Neutrophil (primary cell): ENCODE data around the gene TOX4.

Experiments used
- H3K27ac ChIP-seq: fragments of 200-600 bp; sonication (generic); 2 replicates; pipeline ENCODE4 v1.5.1; 2016; ENCODE audit warnings: mild to moderate bottlenecking, moderate library complexity
- H3K27me3 ChIP-seq: fragments of 200-600 bp; sonication (generic); 2 replicates; pipeline ENCODE4 v1.6.0; 2016; ENCODE audit warnings: mild to moderate bottlenecking
- H3K36me3 ChIP-seq: fragments of 200-600 bp; sonication (generic); 2 replicates; pipeline ENCODE4 v1.5.1; 2017
- H3K4me1 ChIP-seq, 2 experiments: fragments of 200-600 bp in 1 of 2; sonication (generic) in 1 of 2; 1 replicate in 1 of 2; 2 replicates in 1 of 2; pipeline versions ENCODE4 v1.5.1 to v1.6.1; 2013 to 2016; ENCODE audit warnings: low read depth in 1 of 2, low read length in 1 of 2, mild to moderate bottlenecking in 1 of 2, moderate library complexity in 1 of 2; ENCODE audit not compliant: control insufficient read depth in 1 of 2, insufficient read depth in 1 of 2
- H3K4me3 ChIP-seq, 2 experiments: fragments of 200-600 bp in 1 of 2; sonication (generic) in 1 of 2; 1 replicate in 1 of 2; 2 replicates in 1 of 2; pipeline ENCODE4 v1.5.1; 2013 to 2016; ENCODE audit warnings: low read depth in 1 of 2, low read length in 1 of 2, mild to moderate bottlenecking in 1 of 2, moderate library complexity in 1 of 2
- H3K9me3 ChIP-seq: fragments of 200-600 bp; sonication (generic); 2 replicates; pipeline ENCODE4 v1.5.1; 2016
- CTCF ChIP-seq: fragments of 200-600 bp; sonication (generic); IDR thresholded peaks from 2 replicates; pipeline ENCODE4 v1.5.1; 2016; ENCODE audit warnings: antibody characterized with exemption

TOX4 gene

GRCh38 chr14:21496453-21496852, 19.5 kb downstream of the TOX4 start:
- no peak for TF ChIP-seq CTCF

GRCh38 chr14:21498540-21499526, 21.8 kb downstream of the TOX4 start:
- Histone ChIP-seq H3K27me3 (no peaks in the 10 kb centered on the region), H3K4me1 (peaks cover 6 to 7% of the 10 kb centered on the region in 2 experiments), H3K9me3 (no peaks in the 10 kb centered on the region), H3K4me3 (no peak overlapping the region), H3K27ac (no peak overlapping the region), H3K36me3 (peaks cover 98% of the 10 kb centered on the region)
- no peak for TF ChIP-seq CTCF

More at GRCh38 chr14:21496453-21496852, 19.5 kb downstream of the TOX4 start:
- H3K27ac ChIP-seq, result no peak overlapping the region
- H3K36me3 ChIP-seq, result peaks cover 100% of the 10 kb centered on the region
- H3K9me3 ChIP-seq, result no peaks in the 10 kb centered on the region
- peaks cover 6 to 7% of the 10 kb centered on the region in 2 experiments for H3K4me1 ChIP-seq
- H3K4me3 ChIP-seq, result no peak overlapping the region
- no peaks in the 10 kb centered on the region for H3K27me3 ChIP-seq

GRCh38 chr14:21501568-21501967, 24.6 kb downstream of the TOX4 start:
- Histone ChIP-seq H3K4me3 (no peak overlapping the region), H3K4me1 (no peaks in the 10 kb centered on the region), H3K27me3 (no peaks in the 10 kb centered on the region), H3K36me3 (peaks cover 71% of the 10 kb centered on the region), H3K9me3 (no peaks in the 10 kb centered on the region), H3K27ac (no peak overlapping the region)
- TF ChIP-seq CTCF, result no peak

GRCh38 chr14:21503376-21503775, 26.4 kb downstream of the TOX4 start:
- TF ChIP-seq CTCF, result no peak
- H3K9me3 ChIP-seq, result no peaks in the 10 kb centered on the region
- no peaks in the 10 kb centered on the region for H3K4me1 ChIP-seq
- H3K36me3 ChIP-seq, result peaks cover 63% of the 10 kb centered on the region
- H3K27ac ChIP-seq, result no peak overlapping the region
- no peak overlapping the region for H3K4me3 ChIP-seq
- no peaks in the 10 kb centered on the region for H3K27me3 ChIP-seq

- Histone ChIP-seq H3K27me3 (no peaks in the 10 kb centered on the region), H3K4me3 (no peak overlapping the region), H3K9me3 (no peaks in the 10 kb centered on the region), H3K4me1 (peaks cover 7 to 9% of the 10 kb centered on the region in 2 experiments), H3K27ac (no peak overlapping the region), H3K36me3 (peaks cover 46% of the 10 kb centered on the region)
- TF ChIP-seq CTCF, result no peak
Observed at GRCh38 chr14:21505012-21505553, 28.1 kb downstream of the TOX4 start.
